Ovary (tissue), 3 donors: ENCODE measurements around the gene TMEM125.

Source experiments
- POLR2A ChIP-seq: fragments of 450-650 bp; IDR thresholded peaks from one replicate; pipeline ENCODE4 v1.6.1; 2017; ENCODE audit warnings: antibody characterized with exemption, mild to moderate bottlenecking, moderate library complexity
- TF ChIP-seq, protein P1 (sequence below), 3 donors: fragments of 450-650 bp in 2 of 3; fragments of 200-600 bp in 1 of 3; IDR thresholded peaks; one replicate each; pipeline versions ENCODE4 v1.5.1 to v1.8.0; 2016 to 2022; ENCODE audit warnings: antibody characterized with exemption in 3 of 3, mild to moderate bottlenecking in 1 of 3
- donor health status: DM: no; HTN: no; CAD: no.

GRCh38 chr1:43258370-43258769, 11.4 kb upstream of the TMEM125 start:
- TF ChIP-seq, protein P1, sequence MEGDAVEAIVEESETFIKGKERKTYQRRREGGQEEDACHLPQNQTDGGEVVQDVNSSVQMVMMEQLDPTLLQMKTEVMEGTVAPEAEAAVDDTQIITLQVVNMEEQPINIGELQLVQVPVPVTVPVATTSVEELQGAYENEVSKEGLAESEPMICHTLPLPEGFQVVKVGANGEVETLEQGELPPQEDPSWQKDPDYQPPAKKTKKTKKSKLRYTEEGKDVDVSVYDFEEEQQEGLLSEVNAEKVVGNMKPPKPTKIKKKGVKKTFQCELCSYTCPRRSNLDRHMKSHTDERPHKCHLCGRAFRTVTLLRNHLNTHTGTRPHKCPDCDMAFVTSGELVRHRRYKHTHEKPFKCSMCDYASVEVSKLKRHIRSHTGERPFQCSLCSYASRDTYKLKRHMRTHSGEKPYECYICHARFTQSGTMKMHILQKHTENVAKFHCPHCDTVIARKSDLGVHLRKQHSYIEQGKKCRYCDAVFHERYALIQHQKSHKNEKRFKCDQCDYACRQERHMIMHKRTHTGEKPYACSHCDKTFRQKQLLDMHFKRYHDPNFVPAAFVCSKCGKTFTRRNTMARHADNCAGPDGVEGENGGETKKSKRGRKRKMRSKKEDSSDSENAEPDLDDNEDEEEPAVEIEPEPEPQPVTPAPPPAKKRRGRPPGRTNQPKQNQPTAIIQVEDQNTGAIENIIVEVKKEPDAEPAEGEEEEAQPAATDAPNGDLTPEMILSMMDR (IDR thresholded peaks at IDR 0.05): no peak
- no peak for TF ChIP-seq POLR2A
